Subcutaneous adipose tissue (tissue), 4 donors: ENCODE results near the gene GLA. TPM values are rescaled to one million over a fixed set of nuclear protein-coding genes. Genes with fewer than 3 reads are reported as not detected.

Experiments used
- total RNA-seq, 4 donors: library from RNA; depleted of rRNA; stranded (reverse); fragments of >200 nt; gene quantifications; one replicate each; pipeline ENCODE4 v1.1.0, GENCODE V29; 2016
- TF ChIP-seq, protein P1 (sequence below): fragments of 450-650 bp; IDR thresholded peaks from one replicate; pipeline ENCODE4 v1.5.1; 2016; ENCODE audit warnings: low read depth, mild to moderate bottlenecking, control low read depth, antibody characterized with exemption, moderate library complexity

Gene GLA
- total RNA-seq, 4 donors from 2014 or later: 22.0 to 79.9 (median 32.4) TPM

DNA sequence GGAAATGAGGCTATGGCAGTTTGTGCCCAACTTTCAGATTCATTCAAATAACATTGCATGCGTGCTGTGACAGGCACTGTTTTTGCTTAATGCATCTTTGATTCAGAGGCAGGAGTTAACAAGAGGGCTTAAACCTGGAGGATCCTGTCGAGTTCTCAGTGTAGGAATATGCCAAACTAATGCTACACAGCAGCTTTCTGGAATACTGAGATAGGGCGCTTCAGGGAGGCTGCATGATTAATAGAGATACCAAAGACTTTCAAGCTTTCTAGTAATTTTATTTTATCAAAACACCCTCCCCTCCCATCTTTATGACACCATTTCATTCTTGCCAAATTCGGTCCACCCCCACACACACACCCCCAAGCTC lies 58.5 kb downstream of the GLA start:
- TF ChIP-seq, protein P1, sequence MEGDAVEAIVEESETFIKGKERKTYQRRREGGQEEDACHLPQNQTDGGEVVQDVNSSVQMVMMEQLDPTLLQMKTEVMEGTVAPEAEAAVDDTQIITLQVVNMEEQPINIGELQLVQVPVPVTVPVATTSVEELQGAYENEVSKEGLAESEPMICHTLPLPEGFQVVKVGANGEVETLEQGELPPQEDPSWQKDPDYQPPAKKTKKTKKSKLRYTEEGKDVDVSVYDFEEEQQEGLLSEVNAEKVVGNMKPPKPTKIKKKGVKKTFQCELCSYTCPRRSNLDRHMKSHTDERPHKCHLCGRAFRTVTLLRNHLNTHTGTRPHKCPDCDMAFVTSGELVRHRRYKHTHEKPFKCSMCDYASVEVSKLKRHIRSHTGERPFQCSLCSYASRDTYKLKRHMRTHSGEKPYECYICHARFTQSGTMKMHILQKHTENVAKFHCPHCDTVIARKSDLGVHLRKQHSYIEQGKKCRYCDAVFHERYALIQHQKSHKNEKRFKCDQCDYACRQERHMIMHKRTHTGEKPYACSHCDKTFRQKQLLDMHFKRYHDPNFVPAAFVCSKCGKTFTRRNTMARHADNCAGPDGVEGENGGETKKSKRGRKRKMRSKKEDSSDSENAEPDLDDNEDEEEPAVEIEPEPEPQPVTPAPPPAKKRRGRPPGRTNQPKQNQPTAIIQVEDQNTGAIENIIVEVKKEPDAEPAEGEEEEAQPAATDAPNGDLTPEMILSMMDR: no peak

- TF ChIP-seq, protein P1: no peak
Measured at GRCh38 chrX:101348452-101349192, 59.1 kb downstream of the GLA start, which contains the start of gene TIMM8A. TSS of gene TIMM8A (minus strand) at chrX:101348742. CDS start at chrX:101348664, 78 bp downstream.

- TF ChIP-seq, protein P1: no peak
Measured at GRCh38 chrX:101347859-101348451, 59.8 kb downstream of the GLA start.

Other genes starting within 250 kb of the GLA start
- gene DRP2, start 188.1 kb downstream of the GLA start, total RNA-seq: under 1 TPM in 2 of 4 donors, not detected in 2; 0.17 to 0.22 TPM
- gene TAF7L, start 116.6 kb downstream of the GLA start, total RNA-seq: under 1 TPM in 1 of 4 donors, not detected in 3; 0.17 TPM
- 1 to 10 TPM; 4.2 to 9.0 (median 5.9) TPM for gene TIMM8A, start 59.2 kb downstream of the GLA start, total RNA-seq
- 10 to 100 TPM in 3 of 4 donors, 1 to 10 TPM in 1; 9.5 to 45.7 (median 19.6) TPM for gene BTK, start 21.7 kb downstream of the GLA start, total RNA-seq
- 1,000 to 10,000 TPM in 3 of 4 donors, 100 to 1,000 TPM in 1; 559 to 2,041 (median 1,502) TPM for gene RPL36A, start 16.9 kb downstream of the GLA start, total RNA-seq
- gene HNRNPH2, start 297 bp upstream of the GLA start, total RNA-seq: 10 to 100 TPM; 34.5 to 75.0 (median 43.2) TPM
- gene ARMCX4, start 77.5 kb upstream of the GLA start, total RNA-seq: 10 to 100 TPM in 3 of 4 donors, 1 to 10 TPM in 1; 7.1 to 19.8 (median 12.1) TPM
- gene ARMCX1, start 142.6 kb upstream of the GLA start, total RNA-seq: 10 to 100 TPM; 23.2 to 45.6 (median 36.6) TPM
- 10 to 100 TPM in 3 of 4 donors, 1 to 10 TPM in 1; 3.8 to 32.3 (median 16.5) TPM for gene ARMCX6, start 210.1 kb upstream of the GLA start, total RNA-seq
- gene ARMCX3, start 215.2 kb upstream of the GLA start, total RNA-seq: 10 to 100 TPM; 47.3 to 58.5 (median 53.9) TPM